C4-2B (cell line): ENCODE results near the gene DAG1.

Source experiments
- ZFX ChIP-seq: fragments of 450-650 bp; IDR thresholded peaks from 2 replicates; pipeline ENCODE4 v1.6.1; 2017
- TF ChIP-seq, protein P1 (sequence below): fragments of 450-650 bp; conservative IDR thresholded peaks from 2 replicates; pipeline ENCODE4 v1.5.1; 2017; ENCODE audit warnings: mild to moderate bottlenecking

DNA sequence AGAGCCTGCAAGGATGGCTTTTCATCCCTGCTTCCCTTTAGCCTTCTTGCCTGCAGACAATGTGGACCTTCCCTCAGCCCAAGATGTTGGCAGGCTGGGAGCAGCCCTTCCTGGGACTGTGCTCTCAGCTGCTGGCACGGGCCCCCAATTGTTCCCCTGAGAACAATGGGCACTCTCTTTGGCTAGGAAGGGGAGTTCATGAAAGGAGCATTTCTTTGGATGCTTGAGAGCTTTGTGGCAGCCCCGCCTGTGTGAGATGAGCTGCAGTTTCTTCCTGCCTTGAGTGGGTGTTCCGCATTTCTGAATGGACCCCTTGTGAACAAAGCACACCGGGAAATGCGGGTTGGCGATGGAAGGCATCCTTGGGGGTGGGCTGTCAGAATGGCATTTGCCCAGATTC lies 49.2 kb downstream of the DAG1 start:
- TF ChIP-seq, protein P1, sequence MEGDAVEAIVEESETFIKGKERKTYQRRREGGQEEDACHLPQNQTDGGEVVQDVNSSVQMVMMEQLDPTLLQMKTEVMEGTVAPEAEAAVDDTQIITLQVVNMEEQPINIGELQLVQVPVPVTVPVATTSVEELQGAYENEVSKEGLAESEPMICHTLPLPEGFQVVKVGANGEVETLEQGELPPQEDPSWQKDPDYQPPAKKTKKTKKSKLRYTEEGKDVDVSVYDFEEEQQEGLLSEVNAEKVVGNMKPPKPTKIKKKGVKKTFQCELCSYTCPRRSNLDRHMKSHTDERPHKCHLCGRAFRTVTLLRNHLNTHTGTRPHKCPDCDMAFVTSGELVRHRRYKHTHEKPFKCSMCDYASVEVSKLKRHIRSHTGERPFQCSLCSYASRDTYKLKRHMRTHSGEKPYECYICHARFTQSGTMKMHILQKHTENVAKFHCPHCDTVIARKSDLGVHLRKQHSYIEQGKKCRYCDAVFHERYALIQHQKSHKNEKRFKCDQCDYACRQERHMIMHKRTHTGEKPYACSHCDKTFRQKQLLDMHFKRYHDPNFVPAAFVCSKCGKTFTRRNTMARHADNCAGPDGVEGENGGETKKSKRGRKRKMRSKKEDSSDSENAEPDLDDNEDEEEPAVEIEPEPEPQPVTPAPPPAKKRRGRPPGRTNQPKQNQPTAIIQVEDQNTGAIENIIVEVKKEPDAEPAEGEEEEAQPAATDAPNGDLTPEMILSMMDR: no peak
- no peak for TF ChIP-seq ZFX
